Esophagus (tissue), 2 donors: ENCODE measurements around the gene C1GALT1. TPM values are rescaled to one million over a fixed set of nuclear protein-coding genes. Genes with fewer than 3 reads are reported as not detected.

ENCODE experiments used
- H3K27ac ChIP-seq, 2 donors: one replicate each; pipeline ENCODE4 v1.5.1; 2013; ENCODE audit warnings: low read depth in 2 of 2, mild to moderate bottlenecking in 2 of 2, inconsistent platforms in 1 of 2, low read length in 1 of 2, moderate library complexity in 1 of 2
- H3K27me3 ChIP-seq, 2 donors: one replicate each; pipeline ENCODE4 v1.6.1; 2013; ENCODE audit warnings: low read length in 2 of 2, control low read depth in 1 of 2, mild to moderate bottlenecking in 1 of 2; ENCODE audit not compliant: insufficient read depth in 2 of 2, control insufficient read depth in 1 of 2
- H3K36me3 ChIP-seq, 2 donors: one replicate each; pipeline ENCODE4 v1.6.1; 2013; ENCODE audit warnings: low read length in 1 of 2; ENCODE audit not compliant: control insufficient read depth in 2 of 2, insufficient read depth in 2 of 2
- H3K4me1 ChIP-seq, 2 donors: one replicate each; pipeline ENCODE4 v1.6.1; 2013; ENCODE audit warnings: low read length in 1 of 2; ENCODE audit not compliant: control insufficient read depth in 2 of 2, insufficient read depth in 2 of 2
- H3K4me3 ChIP-seq, 2 donors: one replicate each; pipeline ENCODE4 v1.5.1; 2013; ENCODE audit warnings: low read length in 2 of 2, mild to moderate bottlenecking in 2 of 2, low read depth in 1 of 2, moderate library complexity in 1 of 2
- H3K9me3 ChIP-seq, 2 donors: one replicate each; pipeline ENCODE4 v1.6.1; 2013; ENCODE audit warnings: mild to moderate bottlenecking in 2 of 2, low read depth in 1 of 2, low read length in 1 of 2, moderate library complexity in 1 of 2; ENCODE audit not compliant: control insufficient read depth in 2 of 2, insufficient read depth in 1 of 2
- WGBS, 2 donors: extraction: QIAGEN DNeasy Blood & Tissue Kit; methylation state at CpG; one replicate each; pipeline ENCODE4 v1.1.7; 2013; 5-methylcytosine and 5-hydroxymethylcytosine counted together
- polyA plus RNA-seq, 2 donors: library from polyadenylated mRNA; stranded (reverse); fragments of 200-250 nt; gene quantifications; one replicate each; pipeline ENCODE4 v1.2.3, GENCODE V29; 2013
- donor health status: healthy with polysubstance abuse.
- donor health status: Bipolar disorder and iron deficiency.

C1GALT1 gene
- polyA plus RNA-seq, 2 donors = 14.3 to 17.1 TPM

GRCh38 chr7:7228472-7228871 is 46.1 kb downstream of the C1GALT1 start:
- Histone ChIP-seq H3K9me3 (no peaks in the 10 kb centered on the region), H3K27me3 (no peaks in the 10 kb centered on the region), H3K4me3 (no peak overlapping the region), H3K27ac (no peak overlapping the region), H3K36me3 (no peaks in the 10 kb centered on the region), H3K4me1 (no peaks in the 10 kb centered on the region)
- WGBS, 2 donors = 68 to 74% methylated on average over 2 of the region's 2 CpGs

DNA sequence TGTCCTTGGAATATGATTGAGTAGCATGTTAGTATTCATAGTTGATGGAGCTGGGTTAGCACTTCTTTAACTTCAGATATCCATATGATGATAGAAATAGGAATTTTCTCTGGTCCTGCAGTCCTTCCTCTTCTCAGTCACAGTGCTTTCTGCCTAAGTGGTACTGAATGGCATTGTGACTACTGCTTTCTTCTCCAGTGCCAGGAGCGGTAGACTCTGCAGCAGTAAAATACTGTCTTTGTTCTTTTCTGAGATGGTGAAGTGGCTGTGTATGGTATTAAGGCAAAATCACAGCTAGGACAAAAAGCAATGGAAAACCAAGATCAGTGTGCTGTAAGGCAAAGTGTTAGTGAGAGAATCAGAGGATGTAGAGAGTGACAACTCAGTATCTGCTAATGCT is 46.6 kb downstream of the C1GALT1 start:
- Histone ChIP-seq H3K9me3 (no peaks in the 10 kb centered on the region), H3K4me1 (no peaks in the 10 kb centered on the region), H3K36me3 (no peaks in the 10 kb centered on the region), H3K4me3 (no peak overlapping the region), H3K27me3 (no peaks in the 10 kb centered on the region), H3K27ac (peak overlapping the region in 1 of 2 donors; percentile 13)
- WGBS, 2 donors = 91 to 100% methylated on average over 1 of the region's 1 CpG

GRCh38 chr7:7231000-7231399 is 48.7 kb downstream of the C1GALT1 start:
- Histone ChIP-seq H3K4me1 (no peaks in the 10 kb centered on the region), H3K36me3 (no peaks in the 10 kb centered on the region), H3K27ac (no peak overlapping the region), H3K27me3 (no peaks in the 10 kb centered on the region), H3K9me3 (no peaks in the 10 kb centered on the region), H3K4me3 (no peak overlapping the region)
- 96 to 100% methylated on average over 1 of the region's 1 CpG for WGBS, 2 donors

DNA sequence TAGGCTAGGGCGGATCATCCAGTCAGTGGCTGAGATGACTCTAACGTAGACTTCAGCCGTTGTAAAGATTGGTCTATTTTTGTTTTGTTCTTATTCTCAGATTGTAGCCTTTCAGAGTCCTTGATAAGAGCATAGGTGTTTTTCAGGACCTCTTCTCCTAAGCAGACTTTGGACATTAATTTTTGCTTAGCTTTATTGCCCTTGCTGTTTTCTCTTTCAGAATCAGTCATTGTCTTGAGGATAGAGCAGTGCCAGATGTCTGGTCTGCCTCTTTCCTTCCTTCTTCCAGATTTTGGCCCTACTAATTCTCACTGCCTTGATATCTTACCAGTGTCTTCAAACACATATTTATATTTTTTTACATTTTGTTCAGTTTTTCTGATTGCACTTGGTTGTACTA is 49.5 kb downstream of the C1GALT1 start:
- H3K4me1 ChIP-seq = no peaks in the 10 kb centered on the region
- H3K36me3 ChIP-seq = no peaks in the 10 kb centered on the region
- no peak overlapping the region for H3K4me3 ChIP-seq
- H3K9me3 ChIP-seq = no peaks in the 10 kb centered on the region
- no peaks in the 10 kb centered on the region for H3K27me3 ChIP-seq
- WGBS, 2 donors = 96 to 98% methylated on average over 3 of the region's 3 CpGs
- H3K27ac ChIP-seq = no peak overlapping the region

DNA sequence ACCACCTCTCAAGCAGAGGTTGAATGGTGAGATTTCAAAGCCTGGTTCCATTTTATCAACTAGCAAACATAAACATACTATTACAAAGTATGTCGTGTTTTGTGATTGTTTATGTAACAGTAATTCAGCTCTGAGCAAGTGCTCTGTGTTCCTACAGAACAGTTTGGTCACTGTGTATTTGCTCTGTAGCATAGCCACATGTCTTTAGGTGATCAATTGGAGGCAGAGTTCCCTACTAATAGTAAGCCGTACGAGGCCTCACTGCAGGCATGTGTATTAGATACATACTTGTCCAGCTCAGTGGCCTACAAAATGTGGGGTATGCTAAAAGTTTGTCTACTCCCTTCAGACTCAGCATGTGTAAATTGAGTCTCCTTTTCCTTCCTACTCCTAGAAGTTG is 53.0 kb downstream of the C1GALT1 start:
- peak overlapping the region; percentile 40 to 76 for H3K27ac ChIP-seq

GRCh38 chr7:7236041-7236440 is 53.7 kb downstream of the C1GALT1 start:
- 53 to 72% methylated on average over 1 of the region's 1 CpG for WGBS, 2 donors
- Histone ChIP-seq H3K27me3 (no peaks in the 10 kb centered on the region), H3K36me3 (peaks cover 2% of the 10 kb centered on the region in 2 donors), H3K4me3 (no peak overlapping the region), H3K27ac (no peak overlapping the region), H3K4me1 (no peaks in the 10 kb centered on the region), H3K9me3 (no peaks in the 10 kb centered on the region)

More for the DNA sequence above, 53.0 kb downstream of the C1GALT1 start:
- Histone ChIP-seq H3K9me3 (no peaks in the 10 kb centered on the region), H3K27me3 (no peaks in the 10 kb centered on the region), H3K4me3 (no peak overlapping the region), H3K36me3 (peaks cover 2% of the 10 kb centered on the region in 2 donors), H3K4me1 (no peaks in the 10 kb centered on the region)
- WGBS, 2 donors = 73% methylated on average over 3 of the region's 3 CpGs

- Histone ChIP-seq H3K9me3 (no peaks in the 10 kb centered on the region), H3K4me3 (no peak overlapping the region), H3K27me3 (no peaks in the 10 kb centered on the region), H3K36me3 (peaks cover 2% of the 10 kb centered on the region in 2 donors), H3K4me1 (no peaks in the 10 kb centered on the region), H3K27ac (peak overlapping the region in 1 of 2 donors; percentile 21)
- 76 to 79% methylated on average over 4 of the region's 4 CpGs for WGBS, 2 donors
These were observed 55.0 kb downstream of the C1GALT1 start for GRCh38 chr7:7237201-7237977.

DNA sequence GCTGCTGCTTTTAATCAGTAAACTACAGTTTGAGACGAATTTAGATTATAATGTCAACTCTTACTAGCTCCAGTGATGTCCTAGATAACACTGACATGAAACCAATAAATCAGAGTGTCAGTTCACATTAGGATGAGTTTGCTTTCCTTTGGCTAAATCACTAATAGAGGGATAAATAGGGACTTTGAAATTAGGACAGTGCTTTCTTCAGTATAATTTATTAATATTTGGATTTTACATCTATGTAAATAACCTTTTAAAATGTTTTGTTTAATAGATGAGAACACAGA is 55.6 kb downstream of the C1GALT1 start:
- Histone ChIP-seq H3K4me3 (no peak overlapping the region), H3K27ac (no peak overlapping the region), H3K27me3 (no peaks in the 10 kb centered on the region), H3K9me3 (no peaks in the 10 kb centered on the region), H3K36me3 (peaks cover 2% of the 10 kb centered on the region in 2 donors), H3K4me1 (no peaks in the 10 kb centered on the region)
- WGBS, 2 donors = 46 to 54% methylated on average over 1 of the region's 1 CpG

- Histone ChIP-seq H3K4me1 (no peaks in the 10 kb centered on the region), H3K27ac (no peak overlapping the region), H3K36me3 (peaks cover 2% of the 10 kb centered on the region in 2 donors), H3K27me3 (no peaks in the 10 kb centered on the region), H3K4me3 (no peak overlapping the region), H3K9me3 (no peaks in the 10 kb centered on the region)
- 95 to 100% methylated on average over 1 of the region's 1 CpG for WGBS, 2 donors
These were observed 57.0 kb downstream of the C1GALT1 start for GRCh38 chr7:7239346-7239745.

DNA sequence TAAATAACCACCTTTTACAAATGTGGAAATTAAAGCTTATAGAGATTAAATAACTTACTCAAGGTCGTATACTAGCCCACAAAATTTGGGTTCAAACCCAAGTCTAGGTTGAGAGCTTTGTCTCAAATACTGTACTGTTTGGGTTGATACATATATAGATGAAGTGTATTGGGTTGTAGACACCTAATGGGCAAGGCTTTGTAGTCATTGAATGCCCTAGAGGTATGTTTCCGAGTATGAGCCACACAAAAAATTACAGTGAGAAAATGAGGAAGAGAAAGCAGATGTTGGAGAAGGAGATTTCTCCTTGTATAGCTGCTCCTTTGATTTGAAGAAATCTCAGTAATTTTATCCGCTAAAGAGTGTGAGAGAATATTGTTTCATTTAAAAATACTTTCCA is 60.6 kb downstream of the C1GALT1 start:
- H3K36me3 ChIP-seq = no peaks in the 10 kb centered on the region
- H3K4me3 ChIP-seq = no peak overlapping the region
- no peaks in the 10 kb centered on the region for H3K9me3 ChIP-seq
- H3K27ac ChIP-seq = no peak overlapping the region
- 81 to 87% methylated on average over 3 of the region's 3 CpGs for WGBS, 2 donors
- no peaks in the 10 kb centered on the region for H3K27me3 ChIP-seq
- H3K4me1 ChIP-seq = no peaks in the 10 kb centered on the region
